Measurements from ENCODE around the gene ELMO1.

DNA sequence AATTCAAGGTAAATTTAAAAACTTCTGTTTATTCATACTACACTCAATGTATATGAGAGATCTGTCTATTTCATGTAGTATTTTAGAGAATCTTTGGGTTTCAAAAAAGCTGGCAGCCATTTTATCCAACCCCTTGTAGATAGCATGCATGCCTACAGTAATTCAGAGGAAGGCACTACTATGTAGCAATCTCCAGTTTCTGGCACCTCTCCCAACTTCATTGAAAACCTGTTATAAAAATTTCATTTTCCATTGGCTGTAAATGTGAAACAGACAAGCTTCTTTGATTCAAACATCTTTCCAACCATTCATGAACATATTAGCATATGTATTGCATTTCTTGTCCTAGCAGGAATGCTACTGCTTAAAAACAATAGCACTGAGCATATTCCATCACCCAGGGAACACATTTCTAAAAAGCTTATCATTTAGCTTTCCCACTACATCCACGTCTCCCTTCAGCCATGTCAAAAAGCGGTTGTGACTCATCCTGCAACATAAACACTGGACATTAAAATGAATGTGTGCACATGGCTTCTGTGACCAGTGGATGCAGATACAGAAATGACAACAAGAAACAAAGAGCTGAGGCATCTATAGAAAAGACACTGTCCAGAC lies 393.9 kb downstream of the ELMO1 start:
- TF ChIP-seq, protein P1, sequence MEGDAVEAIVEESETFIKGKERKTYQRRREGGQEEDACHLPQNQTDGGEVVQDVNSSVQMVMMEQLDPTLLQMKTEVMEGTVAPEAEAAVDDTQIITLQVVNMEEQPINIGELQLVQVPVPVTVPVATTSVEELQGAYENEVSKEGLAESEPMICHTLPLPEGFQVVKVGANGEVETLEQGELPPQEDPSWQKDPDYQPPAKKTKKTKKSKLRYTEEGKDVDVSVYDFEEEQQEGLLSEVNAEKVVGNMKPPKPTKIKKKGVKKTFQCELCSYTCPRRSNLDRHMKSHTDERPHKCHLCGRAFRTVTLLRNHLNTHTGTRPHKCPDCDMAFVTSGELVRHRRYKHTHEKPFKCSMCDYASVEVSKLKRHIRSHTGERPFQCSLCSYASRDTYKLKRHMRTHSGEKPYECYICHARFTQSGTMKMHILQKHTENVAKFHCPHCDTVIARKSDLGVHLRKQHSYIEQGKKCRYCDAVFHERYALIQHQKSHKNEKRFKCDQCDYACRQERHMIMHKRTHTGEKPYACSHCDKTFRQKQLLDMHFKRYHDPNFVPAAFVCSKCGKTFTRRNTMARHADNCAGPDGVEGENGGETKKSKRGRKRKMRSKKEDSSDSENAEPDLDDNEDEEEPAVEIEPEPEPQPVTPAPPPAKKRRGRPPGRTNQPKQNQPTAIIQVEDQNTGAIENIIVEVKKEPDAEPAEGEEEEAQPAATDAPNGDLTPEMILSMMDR (IDR thresholded peaks at IDR 0.05; ENCODE audit: low read depth, low read length, missing input control): no peak
- TF ChIP-seq, protein P2, sequence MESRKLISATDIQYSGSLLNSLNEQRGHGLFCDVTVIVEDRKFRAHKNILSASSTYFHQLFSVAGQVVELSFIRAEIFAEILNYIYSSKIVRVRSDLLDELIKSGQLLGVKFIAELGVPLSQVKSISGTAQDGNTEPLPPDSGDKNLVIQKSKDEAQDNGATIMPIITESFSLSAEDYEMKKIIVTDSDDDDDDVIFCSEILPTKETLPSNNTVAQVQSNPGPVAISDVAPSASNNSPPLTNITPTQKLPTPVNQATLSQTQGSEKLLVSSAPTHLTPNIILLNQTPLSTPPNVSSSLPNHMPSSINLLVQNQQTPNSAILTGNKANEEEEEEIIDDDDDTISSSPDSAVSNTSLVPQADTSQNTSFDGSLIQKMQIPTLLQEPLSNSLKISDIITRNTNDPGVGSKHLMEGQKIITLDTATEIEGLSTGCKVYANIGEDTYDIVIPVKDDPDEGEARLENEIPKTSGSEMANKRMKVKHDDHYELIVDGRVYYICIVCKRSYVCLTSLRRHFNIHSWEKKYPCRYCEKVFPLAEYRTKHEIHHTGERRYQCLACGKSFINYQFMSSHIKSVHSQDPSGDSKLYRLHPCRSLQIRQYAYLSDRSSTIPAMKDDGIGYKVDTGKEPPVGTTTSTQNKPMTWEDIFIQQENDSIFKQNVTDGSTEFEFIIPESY (IDR thresholded peaks at IDR 0.05): no peak
- TF ChIP-seq, protein P3, sequence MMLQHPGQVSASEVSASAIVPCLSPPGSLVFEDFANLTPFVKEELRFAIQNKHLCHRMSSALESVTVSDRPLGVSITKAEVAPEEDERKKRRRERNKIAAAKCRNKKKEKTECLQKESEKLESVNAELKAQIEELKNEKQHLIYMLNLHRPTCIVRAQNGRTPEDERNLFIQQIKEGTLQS (IDR thresholded peaks at IDR 0.05): no peak

Measured in liver (tissue), 3 donors.